HFFc6 (cell line): ENCODE results near the gene CHCHD2. TPM values are rescaled to one million over a fixed set of nuclear protein-coding genes. Genes with fewer than 3 reads are reported as not detected.
"Not testable (repeated sequence)": the region's sequence is repeated elsewhere in the genome, so short reads cannot be mapped to it uniquely, and the experiment has no call there.

ENCODE experiments used
- DNase-seq: peaks from one replicate; pipeline ENCODE4 v3.0.0-alpha.2; 2018
- H3K27ac Mint-ChIP-seq: 2 replicates; pipeline ENCODE4 v1.8.0; 2020; ENCODE audit warnings: mild to moderate bottlenecking, mixed read lengths
- H3K27me3 Mint-ChIP-seq: 2 replicates; pipeline ENCODE4 v1.8.0; 2021; ENCODE audit warnings: mild to moderate bottlenecking, moderate library complexity, mixed read lengths; ENCODE audit not compliant: insufficient read depth
- H3K36me3 Mint-ChIP-seq: 2 replicates; pipeline ENCODE4 v1.8.0; 2021; ENCODE audit warnings: low read depth, mixed read lengths
- H3K4me1 Mint-ChIP-seq: 2 replicates; pipeline ENCODE4 v1.8.0; 2020; ENCODE audit warnings: low read depth, mixed read lengths
- H3K4me3 Mint-ChIP-seq: 2 replicates; pipeline ENCODE4 v1.8.0; 2020; ENCODE audit warnings: mild to moderate bottlenecking, moderate library complexity, mixed read lengths
- H3K9me3 Mint-ChIP-seq: 2 replicates; pipeline ENCODE4 v1.8.0; 2020; ENCODE audit warnings: mild to moderate bottlenecking, mixed read lengths
- CTCF ChIP-seq: fragments of 200-600 bp; sonication (generic); IDR thresholded peaks from 2 replicates; pipeline ENCODE4 v1.5.0; 2021; ENCODE audit warnings: antibody characterized with exemption, mild to moderate bottlenecking
- long read RNA-seq: library from polyadenylated mRNA; unstranded; transcript quantifications from one replicate; pipeline ENCODE4 v2.0.0, GENCODE V29; 2019
- total RNA-seq, 6 experiments: library from RNA; stranded (reverse); fragmentation: NEBNext Ultra II Directional; extraction: Animal tissue kit (Norgen Biotek cat#: 25700); gene quantifications; 2 replicates in 1 of 6; 3 replicates in 5 of 6; pipeline ENCODE4 v1.2.3, GENCODE V29; 2021

Gene CHCHD2, protein sequence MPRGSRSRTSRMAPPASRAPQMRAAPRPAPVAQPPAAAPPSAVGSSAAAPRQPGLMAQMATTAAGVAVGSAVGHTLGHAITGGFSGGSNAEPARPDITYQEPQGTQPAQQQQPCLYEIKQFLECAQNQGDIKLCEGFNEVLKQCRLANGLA
- total RNA-seq = 100 to 1,000 TPM; 386 to 430 (median 398) TPM
- long read RNA-seq, transcript CHCHD2-201 (4 exons, 901 nt) = major isoform, 598 of 615 reads
- long read RNA-seq, partial matches to known transcripts = 12 of 615 reads
- long read RNA-seq, other reads (novel, unspliced or antisense) = 3 of 615 reads

GRCh38 chr7:56106108-56107073, at the start of gene CHCHD2:
CHCHD2 (minus strand) TSS chr7:56106476; CDS start chr7:56106413, 63 bp downstream.
- Mint-ChIP-seq H3K36me3 (peaks cover 19% of the 10 kb centered on the region), H3K27ac (peak within 1 kb of the TSS; percentile 99), H3K9me3 (no peaks in the 10 kb centered on the region), H3K4me3 (peak within 1 kb of the TSS; percentile 100), H3K27me3 (no peaks in the 10 kb centered on the region; the same call in 1 of the 2 replicates), H3K4me1 (peaks cover 16% of the 10 kb centered on the region)
- DNase-seq = peak; percentile 98
- TF ChIP-seq CTCF = no peak

DNA sequence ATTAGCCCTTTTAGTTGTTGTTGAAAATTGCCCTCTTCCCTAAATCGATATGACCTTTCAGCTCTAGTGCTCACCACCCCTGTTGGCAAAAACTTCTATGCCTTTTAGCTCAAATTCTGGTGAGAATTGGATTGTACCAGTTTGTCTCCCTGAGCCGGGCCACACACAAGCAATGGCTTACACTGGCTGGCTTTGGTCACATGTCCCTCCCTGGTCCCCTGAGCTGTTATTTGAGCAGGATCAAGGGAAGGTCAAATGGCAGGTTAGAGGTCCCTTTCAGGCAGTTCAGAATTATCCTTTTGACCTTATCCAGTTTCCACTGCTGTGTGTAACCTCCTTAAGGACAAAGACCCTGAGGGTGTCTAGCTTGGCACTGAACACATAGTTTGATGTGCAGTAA, 24.8 kb upstream of the CHCHD2 start:
- not testable (repeated sequence) for H3K27ac Mint-ChIP-seq, H3K4me3 Mint-ChIP-seq, DNase-seq, H3K36me3 Mint-ChIP-seq, H3K4me1 Mint-ChIP-seq, H3K27me3 Mint-ChIP-seq, H3K9me3 Mint-ChIP-seq

DNA sequence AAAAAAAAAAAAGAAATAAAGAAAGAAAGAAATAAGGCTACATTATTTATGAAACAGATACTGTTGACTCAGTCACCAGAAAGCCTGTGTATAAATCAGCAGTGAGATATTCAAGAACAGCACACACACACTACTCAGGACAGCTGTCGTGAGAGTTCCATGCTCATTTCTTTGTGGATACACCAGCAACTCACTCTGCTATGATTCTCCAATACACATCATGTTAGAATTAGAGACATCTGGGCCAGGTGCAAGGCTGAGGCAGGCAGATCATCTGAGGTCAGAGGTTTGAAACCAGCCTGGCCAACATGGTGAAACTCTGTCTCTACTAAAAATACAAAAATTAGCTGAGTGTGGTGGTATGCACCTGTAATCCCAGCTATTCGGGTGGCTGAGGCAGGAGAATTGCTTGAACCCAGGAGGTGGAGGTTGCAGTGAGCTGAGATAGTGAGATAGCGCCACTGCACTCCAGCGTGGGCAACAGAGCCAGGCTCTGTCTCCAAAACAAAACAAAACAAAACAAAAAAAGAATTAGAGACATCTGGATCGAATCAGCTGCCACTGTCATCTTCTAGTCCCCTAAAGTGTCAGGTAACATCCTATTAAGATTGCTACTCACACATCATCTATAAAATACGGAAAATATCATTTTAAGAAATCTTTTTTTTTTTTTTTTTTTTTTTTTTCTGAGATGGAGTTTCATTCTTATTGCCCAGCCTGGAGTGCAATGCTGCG, 21.1 kb upstream of the CHCHD2 start:
- TF ChIP-seq CTCF = no peak
- DNase-seq = no peak
- Mint-ChIP-seq H3K27me3 (peaks cover 5% of the 10 kb centered on the region), H3K27ac (no peak overlapping the region), H3K4me1 (no peaks in the 10 kb centered on the region), H3K36me3 (no peaks in the 10 kb centered on the region), H3K4me3 (no peak overlapping the region), H3K9me3 (no peaks in the 10 kb centered on the region)

DNA sequence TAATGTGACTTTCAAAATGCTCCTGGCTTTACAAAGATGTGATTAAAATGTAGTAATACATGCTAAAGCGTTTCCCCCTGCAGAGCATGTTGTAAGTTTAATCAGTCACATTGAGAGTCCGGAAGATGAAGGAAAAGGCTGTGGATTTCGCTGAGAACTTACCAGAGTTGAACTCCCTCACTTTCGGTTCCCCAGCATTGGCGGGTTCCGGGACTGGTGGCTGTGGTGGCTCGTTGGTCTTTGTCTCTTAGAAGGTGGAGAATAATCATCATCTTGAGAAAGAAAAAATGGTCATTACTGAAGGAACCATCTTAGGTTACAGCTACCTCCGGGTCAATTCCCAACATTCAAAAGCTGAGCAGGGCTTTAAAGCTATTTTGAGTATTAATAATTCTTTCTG, 19.6 kb upstream of the CHCHD2 start:
- no peak for TF ChIP-seq CTCF
- no peak for DNase-seq
- peaks cover 5% of the 10 kb centered on the region for H3K27me3 Mint-ChIP-seq
- H3K9me3 Mint-ChIP-seq = no peaks in the 10 kb centered on the region
- no peaks in the 10 kb centered on the region for H3K36me3 Mint-ChIP-seq
- no peak overlapping the region for H3K27ac Mint-ChIP-seq
- no peaks in the 10 kb centered on the region for H3K4me1 Mint-ChIP-seq
- H3K4me3 Mint-ChIP-seq = peak overlapping the region; percentile 65

- no peak overlapping the region for H3K4me3 Mint-ChIP-seq
- peaks cover 5% of the 10 kb centered on the region for H3K27me3 Mint-ChIP-seq
- H3K4me1 Mint-ChIP-seq = no peaks in the 10 kb centered on the region
- H3K27ac Mint-ChIP-seq = no peak overlapping the region
- DNase-seq = no peak
- TF ChIP-seq CTCF = no peak
- no peaks in the 10 kb centered on the region for H3K9me3 Mint-ChIP-seq
- H3K36me3 Mint-ChIP-seq = no peaks in the 10 kb centered on the region
Measured at GRCh38 chr7:56124981-56125380, 18.7 kb upstream of the CHCHD2 start.
